Peyer's patch (tissue), 4 donors: ENCODE measurements around the gene NAXE. TPM values are rescaled to one million over a fixed set of nuclear protein-coding genes. Genes with fewer than 3 reads are reported as not detected.

Experiments
- DNase-seq, 3 donors: peaks; one replicate each; pipeline ENCODE4 v3.0.0-alpha.2; 2017 to 2019
- H3K27ac ChIP-seq, 4 donors: fragments of 200-600 bp; sonication (generic); one replicate each; pipeline ENCODE4 v1.5.1; 2016 to 2019
- H3K27me3 ChIP-seq, 2 donors: fragments of 200-600 bp; sonication (generic); one replicate each; pipeline ENCODE4 v1.5.1; 2019
- H3K36me3 ChIP-seq, 3 donors: fragments of 200-600 bp; sonication (generic); one replicate each; pipeline ENCODE4 v1.5.1; 2016 to 2019
- H3K4me1 ChIP-seq, 4 donors: fragments of 200-600 bp; sonication (generic); one replicate each; pipeline ENCODE4 v1.5.1; 2016 to 2019
- H3K4me3 ChIP-seq, 4 donors: fragments of 200-600 bp; sonication (generic); 1 replicate in 3 of 4; 2 replicates in 1 of 4; pipeline ENCODE4 v1.5.1; 2016 to 2019; ENCODE audit warnings: mild to moderate bottlenecking in 1 of 4
- H3K9me3 ChIP-seq, 4 donors: fragments of 200-600 bp; sonication (generic); one replicate each; pipeline ENCODE4 v1.5.1; 2016 to 2019; ENCODE audit warnings: mild to moderate bottlenecking in 1 of 4
- CTCF ChIP-seq, 6 experiments: fragments of 450-650 bp in 4 of 6; fragments of 200-600 bp in 2 of 6; sonication (generic) in 1 of 6; IDR thresholded peaks; one replicate each; pipeline ENCODE4 v1.5.1; 2017 to 2019; ENCODE audit warnings: antibody characterized with exemption in 6 of 6, mild to moderate bottlenecking in 3 of 6, moderate library complexity in 1 of 6
- POLR2A ChIP-seq, 2 donors: fragments of 450-650 bp; IDR thresholded peaks; one replicate each; pipeline ENCODE4 v1.5.1; 2017; ENCODE audit warnings: antibody characterized with exemption in 2 of 2, mild to moderate bottlenecking in 2 of 2, moderate library complexity in 2 of 2
- total RNA-seq, 4 donors: library from RNA; depleted of rRNA; stranded (reverse); fragments of >200 nt; gene quantifications; one replicate each; pipeline ENCODE4 v1.1.0, GENCODE V29; 2016

NAXE gene
- total RNA-seq, 4 donors from 2014 or later = 38.0 to 96.5 (median 73.1) TPM

GRCh38 chr1:156578055-156578454 lies 13.5 kb upstream of the NAXE start:
- Histone ChIP-seq H3K4me3 (no peak overlapping the region), H3K27me3 (no peaks in the 10 kb centered on the region), H3K36me3 (no peaks in the 10 kb centered on the region), H3K27ac (no peak overlapping the region), H3K9me3 (no peaks in the 10 kb centered on the region), H3K4me1 (no peaks in the 10 kb centered on the region)
- TF ChIP-seq POLR2A (IDR thresholded peaks at IDR 0.05) (no peak), CTCF (IDR thresholded peaks at IDR 0.05) (no peak)
- no peak for DNase-seq

- no peak within 1 kb of the TSS for H3K4me3 ChIP-seq
- TF ChIP-seq POLR2A (IDR thresholded peaks at IDR 0.05) (no peak), CTCF (IDR thresholded peaks at IDR 0.05) (no peak)
- DNase-seq = no peak
- H3K36me3 ChIP-seq = no peaks in the 10 kb centered on the region
- no peaks in the 10 kb centered on the region for H3K27me3 ChIP-seq
- peaks cover 0 to 3% (median 0%) of the 10 kb centered on the region in 4 donors for H3K4me1 ChIP-seq
- no peaks in the 10 kb centered on the region for H3K9me3 ChIP-seq
- H3K27ac ChIP-seq = no peak within 1 kb of the TSS
Measured at GRCh38 chr1:156579472-156579871, 12.1 kb upstream of the NAXE start, which contains the start of gene TTC24. TTC24 (plus strand) TSS chr1:156579723; CDS start chr1:156581365, 1,642 bp downstream.

GRCh38 chr1:156581661-156582387 lies 9.8 kb upstream of the NAXE start:
- no peak for TF ChIP-seq CTCF (IDR thresholded peaks at IDR 0.05)
- TF ChIP-seq POLR2A (IDR thresholded peaks at IDR 0.05) = no peak
- H3K4me3 ChIP-seq = peak overlapping the region in 3 of 4 donors; percentile 8 to 21 (median 16)
- no peaks in the 10 kb centered on the region for H3K36me3 ChIP-seq
- peak in 2 of 3 donors; percentile 51 to 67 for DNase-seq
- H3K9me3 ChIP-seq = no peaks in the 10 kb centered on the region
- H3K4me1 ChIP-seq = peaks cover 0 to 3% (median 0%) of the 10 kb centered on the region in 4 donors
- peak overlapping the region in 1 of 4 donors; percentile 58 for H3K27ac ChIP-seq
- no peaks in the 10 kb centered on the region for H3K27me3 ChIP-seq

- peak overlapping the region in 1 of 4 donors; percentile 58 for H3K27ac ChIP-seq
- no peak for DNase-seq
- peaks cover 0 to 3% (median 0%) of the 10 kb centered on the region in 4 donors for H3K4me1 ChIP-seq
- no peaks in the 10 kb centered on the region for H3K9me3 ChIP-seq
- peak overlapping the region in 2 of 4 donors; percentile 8 to 16 for H3K4me3 ChIP-seq
- no peaks in the 10 kb centered on the region for H3K27me3 ChIP-seq
- H3K36me3 ChIP-seq = no peaks in the 10 kb centered on the region
- TF ChIP-seq POLR2A (IDR thresholded peaks at IDR 0.05) = no peak
Measured at GRCh38 chr1:156582388-156583017, 9.1 kb upstream of the NAXE start.

- peaks cover 0 to 3% (median 0%) of the 10 kb centered on the region in 4 donors for H3K4me1 ChIP-seq
- H3K36me3 ChIP-seq = no peaks in the 10 kb centered on the region
- no peak for TF ChIP-seq POLR2A (IDR thresholded peaks at IDR 0.05)
- peak; percentile 89 to 95 (median 93) for TF ChIP-seq CTCF (IDR thresholded peaks at IDR 0.05)
- H3K27ac ChIP-seq = no peak overlapping the region
- H3K9me3 ChIP-seq = no peaks in the 10 kb centered on the region
- no peaks in the 10 kb centered on the region for H3K27me3 ChIP-seq
- H3K4me3 ChIP-seq = no peak overlapping the region
- peak in 2 of 3 donors; percentile 89 to 95 for DNase-seq
Measured at GRCh38 chr1:156583821-156584622, 7.6 kb upstream of the NAXE start.
